ENCODE results near the gene TSPAN31.

Gene TSPAN31

GRCh38 chr12:57762463-57762862 lies 17.6 kb downstream of the TSPAN31 start:
- H3K36me3 Mint-ChIP-seq, result peaks cover 13% of the 10 kb centered on the region
- no peaks in the 10 kb centered on the region for H3K9me3 Mint-ChIP-seq
- no peak overlapping the region for H3K27ac Mint-ChIP-seq
- no peak overlapping the region for H3K4me3 Mint-ChIP-seq
- H3K4me1 Mint-ChIP-seq, result peaks cover 48% of the 10 kb centered on the region
- peaks cover 12% of the 10 kb centered on the region for H3K27me3 Mint-ChIP-seq

- Mint-ChIP-seq H3K4me3 (peak overlapping the region; percentile 87), H3K36me3 (peaks cover 12% of the 10 kb centered on the region), H3K27ac (peak overlapping the region; percentile 80), H3K27me3 (peaks cover 12% of the 10 kb centered on the region), H3K4me1 (peaks cover 44% of the 10 kb centered on the region), H3K9me3 (no peaks in the 10 kb centered on the region)
These were observed 19.2 kb downstream of the TSPAN31 start for GRCh38 chr12:57763881-57764661.

- H3K36me3 Mint-ChIP-seq, result peaks cover 11% of the 10 kb centered on the region
- H3K4me3 Mint-ChIP-seq, result peak overlapping the region; percentile 87
- peaks cover 12% of the 10 kb centered on the region for H3K27me3 Mint-ChIP-seq
- peak overlapping the region; percentile 80 for H3K27ac Mint-ChIP-seq
- no peaks in the 10 kb centered on the region for H3K9me3 Mint-ChIP-seq
- peaks cover 38% of the 10 kb centered on the region for H3K4me1 Mint-ChIP-seq
These were observed 19.8 kb downstream of the TSPAN31 start for GRCh38 chr12:57764662-57765002.

- H3K36me3 Mint-ChIP-seq, result peaks cover 13% of the 10 kb centered on the region
- H3K27me3 Mint-ChIP-seq, result peaks cover 12% of the 10 kb centered on the region
- peaks cover 40% of the 10 kb centered on the region for H3K4me1 Mint-ChIP-seq
- peak overlapping the region; percentile 80 for H3K27ac Mint-ChIP-seq
- H3K9me3 Mint-ChIP-seq, result no peaks in the 10 kb centered on the region
- H3K4me3 Mint-ChIP-seq, result peak overlapping the region; percentile 87
These were observed 20.3 kb downstream of the TSPAN31 start for GRCh38 chr12:57765003-57765697.

GRCh38 chr12:57765698-57766463 lies 21.0 kb downstream of the TSPAN31 start:
- Mint-ChIP-seq H3K27ac (no peak overlapping the region), H3K36me3 (peaks cover 16% of the 10 kb centered on the region), H3K9me3 (no peaks in the 10 kb centered on the region), H3K27me3 (peaks cover 12% of the 10 kb centered on the region), H3K4me3 (peak overlapping the region; percentile 87), H3K4me1 (peaks cover 45% of the 10 kb centered on the region)

GRCh38 chr12:57766464-57767304 lies 21.8 kb downstream of the TSPAN31 start, which contains the start of gene CYP27B1:
Gene CYP27B1 (minus strand): TSS chr12:57767078. CDS start chr12:57767041, 37 bp downstream.
- H3K4me1 Mint-ChIP-seq, result peaks cover 48% of the 10 kb centered on the region
- H3K27ac Mint-ChIP-seq, result no peak within 1 kb of the TSS
- peaks cover 18% of the 10 kb centered on the region for H3K36me3 Mint-ChIP-seq
- peaks cover 12% of the 10 kb centered on the region for H3K27me3 Mint-ChIP-seq
- peak within 1 kb of the TSS; percentile 87 for H3K4me3 Mint-ChIP-seq
- no peaks in the 10 kb centered on the region for H3K9me3 Mint-ChIP-seq

- Mint-ChIP-seq H3K27me3 (peaks cover 12% of the 10 kb centered on the region), H3K4me1 (peaks cover 50% of the 10 kb centered on the region), H3K9me3 (no peaks in the 10 kb centered on the region), H3K36me3 (peaks cover 19% of the 10 kb centered on the region), H3K4me3 (peak overlapping the region; percentile 87), H3K27ac (no peak overlapping the region)
These were observed 22.5 kb downstream of the TSPAN31 start for GRCh38 chr12:57767305-57767698.

- Mint-ChIP-seq H3K27me3 (peaks cover 12% of the 10 kb centered on the region), H3K27ac (no peak overlapping the region), H3K36me3 (peaks cover 19% of the 10 kb centered on the region), H3K4me3 (no peak overlapping the region), H3K9me3 (no peaks in the 10 kb centered on the region), H3K4me1 (peaks cover 52% of the 10 kb centered on the region)
These were observed 23.0 kb downstream of the TSPAN31 start for GRCh38 chr12:57767876-57768275.

GRCh38 chr12:57769594-57769993 lies 24.8 kb downstream of the TSPAN31 start:
- H3K4me3 Mint-ChIP-seq, result peak overlapping the region; percentile 32
- H3K4me1 Mint-ChIP-seq, result peaks cover 46% of the 10 kb centered on the region
- H3K36me3 Mint-ChIP-seq, result peaks cover 12% of the 10 kb centered on the region

GRCh38 chr12:57770734-57771133 lies 25.9 kb downstream of the TSPAN31 start:
- H3K27me3 Mint-ChIP-seq, result peaks cover 5% of the 10 kb centered on the region
- H3K4me3 Mint-ChIP-seq, result peak overlapping the region; percentile 99
- H3K4me1 Mint-ChIP-seq, result peaks cover 40% of the 10 kb centered on the region
- no peaks in the 10 kb centered on the region for H3K9me3 Mint-ChIP-seq
- no peak overlapping the region for H3K27ac Mint-ChIP-seq
- H3K36me3 Mint-ChIP-seq, result peaks cover 13% of the 10 kb centered on the region

More at GRCh38 chr12:57769594-57769993, 24.8 kb downstream of the TSPAN31 start:
- Mint-ChIP-seq H3K27me3 (peaks cover 7% of the 10 kb centered on the region), H3K27ac (no peak overlapping the region), H3K9me3 (no peaks in the 10 kb centered on the region)

- peak overlapping the region; percentile 99 for H3K4me3 Mint-ChIP-seq
- H3K9me3 Mint-ChIP-seq, result no peaks in the 10 kb centered on the region
- peaks cover 14% of the 10 kb centered on the region for H3K36me3 Mint-ChIP-seq
- peaks cover 4% of the 10 kb centered on the region for H3K27me3 Mint-ChIP-seq
- H3K4me1 Mint-ChIP-seq, result peaks cover 37% of the 10 kb centered on the region
- peak overlapping the region; percentile 99 for H3K27ac Mint-ChIP-seq
These were observed 26.5 kb downstream of the TSPAN31 start for GRCh38 chr12:57771236-57771872.

GRCh38 chr12:57771873-57772428 lies 27.1 kb downstream of the TSPAN31 start, which contains the start of gene METTL1:
Gene METTL1 (minus strand): TSS chr12:57772105. CDS start chr12:57772083, 22 bp downstream.
- Mint-ChIP-seq H3K4me3 (peak within 1 kb of the TSS; percentile 99), H3K36me3 (peaks cover 14% of the 10 kb centered on the region), H3K27ac (peak within 1 kb of the TSS; percentile 99), H3K9me3 (no peaks in the 10 kb centered on the region), H3K27me3 (no peaks in the 10 kb centered on the region), H3K4me1 (peaks cover 31% of the 10 kb centered on the region)

- no peaks in the 10 kb centered on the region for H3K9me3 Mint-ChIP-seq
- no peaks in the 10 kb centered on the region for H3K27me3 Mint-ChIP-seq
These were observed 27.8 kb downstream of the TSPAN31 start, which contains the start of gene EEF1AKMT3 for GRCh38 chr12:57772429-57773322. Gene EEF1AKMT3 (plus strand): TSS chr12:57772614. CDS start chr12:57772725, 111 bp downstream.

More at GRCh38 chr12:57772429-57773322, 27.8 kb downstream of the TSPAN31 start, which contains the start of gene EEF1AKMT3:
- peaks cover 14% of the 10 kb centered on the region for H3K36me3 Mint-ChIP-seq
- H3K4me3 Mint-ChIP-seq, result peak within 1 kb of the TSS; percentile 99
- peaks cover 31% of the 10 kb centered on the region for H3K4me1 Mint-ChIP-seq
- H3K27ac Mint-ChIP-seq, result peak within 1 kb of the TSS; percentile 99
